B cell (primary cell): ENCODE measurements around the gene WWP2. TPM values are rescaled to one million over a fixed set of nuclear protein-coding genes. Genes with fewer than 3 reads are reported as not detected.
"Not testable (repeated sequence)": the region's sequence is repeated elsewhere in the genome, so short reads cannot be mapped to it uniquely, and the experiment has no call there.

Experiments
- ATAC-seq: fragments of 200-7000 bp; cut with Tn5 transposase; one replicate; pipeline ENCODE4 v1.10.0; 2021; ENCODE audit warnings: low read depth, mild to moderate bottlenecking, moderate number of reproducible peaks, moderate library complexity
- CTCF ChIA-PET: fragments of 350-600 bp; sonication (Branson Sonifier 250); formaldehyde crosslinking; loops from one replicate; lab custom pipeline; 2021; ENCODE audit warnings: antibody characterized with exemption, inconsistent platforms; lab: Charles Lee
- POLR2A ChIA-PET: fragments of 350-600 bp; sonication (Branson Sonifier 250); formaldehyde crosslinking; loops from one replicate; lab custom pipeline; 2021; ENCODE audit warnings: antibody characterized with exemption; lab: Charles Lee
- DNase-seq: peaks from one replicate; pipeline ENCODE4 v3.0.0; 2013
- H2AFZ ChIP-seq: 2 replicates; pipeline ENCODE4 v1.6.1; 2012; ENCODE audit warnings: mild to moderate bottlenecking, low read depth, low read length; ENCODE audit not compliant: insufficient read depth, poor library complexity, severe bottlenecking
- H3K27ac ChIP-seq, 2 donors: 1 replicate in 1 of 2; 2 replicates in 1 of 2; pipeline ENCODE4 v1.5.1; 2012 to 2013; ENCODE audit warnings: low read length in 2 of 2, mild to moderate bottlenecking in 2 of 2, moderate library complexity in 1 of 2
- H3K27me3 ChIP-seq, 4 experiments: fragments of 200-600 bp in 1 of 4; sonication (generic) in 1 of 4; replicated peaks in 1 of 4; 1 replicate in 2 of 4; 2 replicates in 2 of 4; pipeline versions ENCODE4 v1.6.1 to v1.7.0; 2013 to 2016; ENCODE audit warnings: low read length in 3 of 4, mild to moderate bottlenecking in 2 of 4, mixed read lengths in 1 of 4, moderate library complexity in 1 of 4; ENCODE audit not compliant: insufficient read depth in 4 of 4, control insufficient read depth in 3 of 4; ENCODE audit errors: control extremely low read depth in 1 of 4
- H3K36me3 ChIP-seq, 2 experiments: replicated peaks in 1 of 2; 1 replicate in 1 of 2; 2 replicates in 1 of 2; pipeline versions ENCODE4 v1.6.1 to v1.7.1; 2013; ENCODE audit warnings: low read length in 1 of 2; ENCODE audit not compliant: insufficient read depth in 2 of 2, control insufficient read depth in 1 of 2; ENCODE audit errors: control extremely low read depth in 1 of 2, extremely low read depth in 1 of 2
- H3K4me1 ChIP-seq, 2 donors: fragments of 200-600 bp in 1 of 2; sonication (generic) in 1 of 2; 1 replicate in 1 of 2; 2 replicates in 1 of 2; pipeline versions ENCODE4 v1.5.1 to v1.6.1; 2013 to 2017; ENCODE audit warnings: low read length in 2 of 2; ENCODE audit not compliant: control insufficient read depth in 2 of 2, insufficient read depth in 2 of 2
- H3K4me2 ChIP-seq: replicated peaks from 2 replicates; pipeline ENCODE3; 2012; ENCODE audit warnings: mild to moderate bottlenecking, low read depth, low read length; ENCODE audit not compliant: poor library complexity, severe bottlenecking
- H3K4me3 ChIP-seq, 5 experiments: fragments of 200-600 bp in 1 of 5; sonication (generic) in 1 of 5; 1 replicate in 3 of 5; 2 replicates in 2 of 5; pipeline versions ENCODE4 v1.5.1 to v1.7.0; 2011 to 2016; ENCODE audit warnings: low read length in 4 of 5, mild to moderate bottlenecking in 4 of 5, low read depth in 2 of 5, control low read depth in 1 of 5, moderate library complexity in 1 of 5; ENCODE audit not compliant: insufficient read depth in 1 of 5; ENCODE audit errors: control extremely low read depth in 1 of 5, extremely low read depth in 1 of 5
- H3K79me2 ChIP-seq: fragments of 200-600 bp; sonication (generic); one replicate; pipeline ENCODE4 v1.6.0; 2016; ENCODE audit warnings: low read length; ENCODE audit not compliant: control insufficient read depth, insufficient read depth
- H3K9ac ChIP-seq: fragments of 200-600 bp; sonication (generic); 2 replicates; pipeline ENCODE4 v1.6.1; 2017; ENCODE audit warnings: mild to moderate bottlenecking, low read length, moderate library complexity
- H3K9me3 ChIP-seq, 3 donors: one replicate each; pipeline versions ENCODE4 v1.6.1 to v1.7.1; 2013; ENCODE audit warnings: low read length in 2 of 3; ENCODE audit not compliant: control insufficient read depth in 2 of 3, insufficient read depth in 1 of 3; ENCODE audit errors: control extremely low read depth in 1 of 3
- H4K20me1 ChIP-seq: 2 replicates; pipeline ENCODE4 v1.6.0; 2012; ENCODE audit warnings: mild to moderate bottlenecking, low read length; ENCODE audit not compliant: insufficient read depth, control insufficient read depth, poor library complexity, severe bottlenecking
- H3K27ac Mint-ChIP-seq: one replicate; pipeline ENCODE4 v1.8.0; 2021; ENCODE audit warnings: mixed read lengths
- H3K27me3 Mint-ChIP-seq: one replicate; pipeline ENCODE4 v1.8.0; 2021; ENCODE audit warnings: mixed read lengths
- H3K4me1 Mint-ChIP-seq: one replicate; pipeline ENCODE4 v1.8.0; 2021; ENCODE audit warnings: mixed read lengths
- H3K4me3 Mint-ChIP-seq: one replicate; pipeline ENCODE4 v1.8.0; 2021; ENCODE audit warnings: mixed read lengths
- H3K9me3 Mint-ChIP-seq: one replicate; pipeline ENCODE4 v1.8.0; 2022; ENCODE audit warnings: mixed read lengths; ENCODE audit not compliant: insufficient read depth
- WGBS: methylation state at CpG from one replicate; pipeline ENCODE4 v1.1.5; 2013; ENCODE audit warnings: missing lambda C conversion rate; ENCODE audit not compliant: insufficient coverage; 5-methylcytosine and 5-hydroxymethylcytosine counted together
- intact Hi-C: fragments of 100-400 bp; cut with micrococcal nuclease; formaldehyde crosslinking; loops from one replicate; pipeline ENCODE4 v1.10.0; 2022
- polyA plus RNA-seq: library from polyadenylated mRNA; depleted of rRNA; stranded (reverse); fragments of >200 nt; gene quantifications from 2 replicates; pipeline ENCODE4 v1.2.3, GENCODE V29; 2012
- total RNA-seq, 2 donors: library from RNA; stranded (reverse); fragments of 120-200 nt in 1 of 2; gene quantifications; 1 replicate in 1 of 2; 2 replicates in 1 of 2; pipeline versions ENCODE4 v1.2.3 to v1.2.4, GENCODE V29; 2013 to 2022

The WWP2 gene
- total and polyA plus RNA-seq, 2 donors (not counting 1 experiment from before 2014, with no cell fraction given): 33.4 to 105 TPM

- DNase-seq, H3K4me2 ChIP-seq, H3K4me1 ChIP-seq, H4K20me1 ChIP-seq, CTCF ChIA-PET, H3K27ac Mint-ChIP-seq, H3K27ac ChIP-seq, H3K4me3 ChIP-seq, H3K79me2 ChIP-seq, H3K36me3 ChIP-seq, POLR2A ChIA-PET, H3K9ac ChIP-seq, intact Hi-C loops, H2AFZ ChIP-seq, H3K4me1 Mint-ChIP-seq, H3K9me3 ChIP-seq, H3K9me3 Mint-ChIP-seq, H3K27me3 Mint-ChIP-seq, H3K4me3 Mint-ChIP-seq, H3K27me3 ChIP-seq, ATAC-seq: not testable (repeated sequence)
- no CpG with 5 or more reads among the region's 5 CpGs for WGBS
Observed at GRCh38 chr16:69967688-69968087, 205.6 kb downstream of the WWP2 start.

GRCh38 chr16:69968125-69968524 lies 206.0 kb downstream of the WWP2 start:
- H3K36me3 ChIP-seq, DNase-seq, H3K9ac ChIP-seq, H3K4me3 ChIP-seq, H4K20me1 ChIP-seq, H3K27me3 Mint-ChIP-seq, H3K79me2 ChIP-seq, intact Hi-C loops, H3K27ac Mint-ChIP-seq, ATAC-seq, CTCF ChIA-PET, H3K4me1 Mint-ChIP-seq, POLR2A ChIA-PET, H3K27ac ChIP-seq, H3K4me2 ChIP-seq, H2AFZ ChIP-seq, H3K9me3 Mint-ChIP-seq, H3K9me3 ChIP-seq, H3K4me1 ChIP-seq, H3K27me3 ChIP-seq, H3K4me3 Mint-ChIP-seq: not testable (repeated sequence)
- no CpG with 5 or more reads among the region's 10 CpGs for WGBS

GRCh38 chr16:69969657-69970056 lies 207.5 kb downstream of the WWP2 start:
- H3K27ac ChIP-seq, intact Hi-C loops, ATAC-seq, H3K9me3 ChIP-seq, H3K4me1 Mint-ChIP-seq, H3K27ac Mint-ChIP-seq, POLR2A ChIA-PET, H3K79me2 ChIP-seq, H3K4me3 ChIP-seq, H4K20me1 ChIP-seq, CTCF ChIA-PET, H3K4me2 ChIP-seq, H3K27me3 Mint-ChIP-seq, H3K9ac ChIP-seq, H3K27me3 ChIP-seq, H3K9me3 Mint-ChIP-seq, H2AFZ ChIP-seq, H3K36me3 ChIP-seq, H3K4me3 Mint-ChIP-seq, H3K4me1 ChIP-seq, DNase-seq: not testable (repeated sequence)
- no CpG with 5 or more reads among the region's 4 CpGs for WGBS

GRCh38 chr16:69972120-69972519 lies 210.0 kb downstream of the WWP2 start:
- H3K36me3 ChIP-seq, H3K4me2 ChIP-seq, H3K9me3 ChIP-seq, H3K27me3 Mint-ChIP-seq, H3K9ac ChIP-seq, H3K4me1 Mint-ChIP-seq, H4K20me1 ChIP-seq, H3K27ac ChIP-seq, H3K4me3 Mint-ChIP-seq, H3K27ac Mint-ChIP-seq, intact Hi-C loops, ATAC-seq, POLR2A ChIA-PET, DNase-seq, H3K4me1 ChIP-seq, H3K9me3 Mint-ChIP-seq, CTCF ChIA-PET, H3K79me2 ChIP-seq, H3K27me3 ChIP-seq, H3K4me3 ChIP-seq, H2AFZ ChIP-seq: not testable (repeated sequence)
- WGBS: no CpG with 5 or more reads among the region's 7 CpGs
